GM23338 (cell line): Measurements from ENCODE around the gene PHYKPL. TPM values are rescaled to one million over a fixed set of nuclear protein-coding genes. Genes with fewer than 3 reads are reported as not detected.

ENCODE experiments used
- ATAC-seq: fragments of 200-7000 bp; cut with Tn5 transposase; 3 replicates; pipeline ENCODE4 v1.9.1; 2020
- DNase-seq: peaks from one replicate; pipeline ENCODE4 v3.0.0-alpha.2; 2015; ENCODE audit warnings: low spot score
- H2AFZ ChIP-seq: fragments of 200-600 bp; sonication (generic); 2 replicates; pipeline ENCODE4 v1.8.0; 2016; ENCODE audit warnings: antibody characterized with exemption, mild to moderate bottlenecking, moderate library complexity
- H3F3A ChIP-seq: fragments of 200-600 bp; sonication (generic); replicated peaks from 2 replicates; pipeline ENCODE4 v1.8.0; 2017; ENCODE audit warnings: antibody characterized with exemption, mixed run types, low read depth
- H3K27ac ChIP-seq: fragments of 200-600 bp; sonication (generic); 2 replicates; pipeline ENCODE4 v1.6.1; 2016; ENCODE audit warnings: low read depth
- H3K27me3 ChIP-seq: fragments of 200-600 bp; sonication (generic); 2 replicates; pipeline ENCODE4 v1.8.0; 2016; ENCODE audit warnings: mild to moderate bottlenecking, mixed run types, moderate library complexity; ENCODE audit not compliant: insufficient read depth
- H3K36me3 ChIP-seq: fragments of 200-600 bp; sonication (generic); 2 replicates; pipeline ENCODE4 v1.8.0; 2016; ENCODE audit warnings: mild to moderate bottlenecking; ENCODE audit not compliant: insufficient read depth
- H3K4me1 ChIP-seq: fragments of 200-600 bp; sonication (generic); 2 replicates; pipeline ENCODE4 v1.8.0; 2016; ENCODE audit warnings: mild to moderate bottlenecking, moderate library complexity; ENCODE audit not compliant: insufficient read depth
- H3K4me2 ChIP-seq: fragments of 200-600 bp; sonication (generic); 2 replicates; pipeline ENCODE4 v1.7.1; 2017; ENCODE audit warnings: mixed run types
- H3K4me3 ChIP-seq: fragments of 200-600 bp; sonication (generic); 2 replicates; pipeline ENCODE4 v1.6.1; 2016; ENCODE audit warnings: mixed run types
- H3K79me2 ChIP-seq: fragments of 200-600 bp; sonication (generic); replicated peaks from 2 replicates; pipeline ENCODE4 v1.8.0; 2017; ENCODE audit warnings: mild to moderate bottlenecking; ENCODE audit not compliant: insufficient read depth
- H3K9me2 ChIP-seq: fragments of 200-600 bp; sonication (generic); 2 replicates; pipeline ENCODE4 v1.8.0; 2017; ENCODE audit not compliant: insufficient read depth
- H4K20me1 ChIP-seq: fragments of 200-600 bp; sonication (generic); replicated peaks from 2 replicates; pipeline ENCODE4 v1.8.0; 2017; ENCODE audit warnings: mild to moderate bottlenecking; ENCODE audit not compliant: insufficient read depth
- H3K27ac Mint-ChIP-seq: 2 replicates; pipeline ENCODE4 v1.8.0; 2020; ENCODE audit warnings: inconsistent platforms, mild to moderate bottlenecking, moderate library complexity, mixed read lengths
- H3K27me3 Mint-ChIP-seq: 3 replicates; pipeline ENCODE4 v1.8.0; 2022; ENCODE audit warnings: low read depth, mild to moderate bottlenecking, moderate library complexity, mixed read lengths, inconsistent platforms; ENCODE audit not compliant: insufficient read depth, poor library complexity
- H3K36me3 Mint-ChIP-seq: 3 replicates; pipeline ENCODE4 v1.8.0; 2021; ENCODE audit warnings: low read depth, mild to moderate bottlenecking, inconsistent platforms, moderate library complexity, mixed read lengths
- H3K4me1 Mint-ChIP-seq: 3 replicates; pipeline ENCODE4 v1.8.0; 2020; ENCODE audit warnings: mild to moderate bottlenecking, inconsistent platforms, mixed read lengths
- H3K4me3 Mint-ChIP-seq: 3 replicates; pipeline ENCODE4 v1.8.0; 2021; ENCODE audit warnings: moderate library complexity, mild to moderate bottlenecking, inconsistent platforms, mixed read lengths
- H3K9me3 Mint-ChIP-seq: 3 replicates; pipeline ENCODE4 v1.8.0; 2020; ENCODE audit warnings: moderate library complexity, mild to moderate bottlenecking, inconsistent platforms, mixed read lengths
- CREB1 ChIP-seq: fragments of 250-450 bp; sonication (Bioruptor Pico); IDR thresholded peaks from 2 replicates; pipeline ENCODE4 v1.5.0; 2020; ENCODE audit warnings: low read depth, mild to moderate bottlenecking, moderate library complexity
- EZH2 ChIP-seq: fragments of 200-600 bp; sonication (generic); IDR thresholded peaks from one replicate; pipeline ENCODE4 v1.8.0; 2017; ENCODE audit warnings: antibody characterized with exemption, mild to moderate bottlenecking, low read depth; ENCODE audit not compliant: unreplicated experiment
- EZH2phosphoT487 ChIP-seq: fragments of 200-600 bp; sonication (generic); IDR thresholded peaks from one replicate; pipeline ENCODE4 v1.8.1; 2018; ENCODE audit warnings: antibody characterized with exemption; ENCODE audit not compliant: unreplicated experiment
- JUNB ChIP-seq: IDR thresholded peaks from one replicate; pipeline ENCODE4 v1.6.1; 2016; ENCODE audit warnings: antibody characterized with exemption; ENCODE audit not compliant: unreplicated experiment
- NANOG ChIP-seq: IDR thresholded peaks from 2 replicates; pipeline ENCODE4 v1.6.1; 2016; ENCODE audit warnings: antibody characterized with exemption, borderline replicate concordance
- POLR2AphosphoS5 ChIP-seq: IDR thresholded peaks from 2 replicates; pipeline ENCODE4 v1.6.1; 2016; ENCODE audit warnings: antibody characterized with exemption, low read depth
- REST ChIP-seq: IDR thresholded peaks from one replicate; pipeline ENCODE4 v1.6.1; 2018; ENCODE audit warnings: antibody characterized with exemption; ENCODE audit not compliant: unreplicated experiment
- STAT1 ChIP-seq: IDR thresholded peaks from one replicate; pipeline ENCODE4 v1.6.1; 2016; ENCODE audit warnings: antibody characterized with exemption; ENCODE audit not compliant: unreplicated experiment
- ZNF114 ChIP-seq: fragments of 250-450 bp; sonication (Bioruptor Pico); IDR thresholded peaks from 2 replicates; pipeline ENCODE4 v1.5.0; 2020; ENCODE audit warnings: mild to moderate bottlenecking, moderate library complexity
- ZNF331 ChIP-seq: fragments of 250-450 bp; sonication (Bioruptor Pico); IDR thresholded peaks from 2 replicates; pipeline ENCODE4 v1.5.0; 2020; ENCODE audit warnings: low read depth, mild to moderate bottlenecking, moderate library complexity
- polyA plus RNA-seq: library from polyadenylated mRNA; unstranded; fragments of >200 nt; fragmentation: Nextera tagmentation; extraction: Ambion mirVana; gene quantifications from 2 replicates; pipeline ENCODE4 v1.2.1, GENCODE V29; 2016
- total RNA-seq: library from RNA; depleted of rRNA; stranded (reverse); fragments of >200 nt; shearing (Covaris generic); gene quantifications from 2 replicates; pipeline ENCODE4 v1.2.3, GENCODE V29; 2014
- TF ChIP-seq, protein P1 (sequence below), 2 experiments: fragments of 200-600 bp in 1 of 2; sonication (generic) in 1 of 2; conservative IDR thresholded peaks; 2 replicates each; pipeline versions ENCODE4 v1.5.1 to v1.6.1; 2016 to 2017; ENCODE audit warnings: antibody characterized with exemption in 2 of 2, low read depth in 2 of 2, mild to moderate bottlenecking in 2 of 2, moderate library complexity in 1 of 2
- TF ChIP-seq, protein P2 (sequence below): IDR thresholded peaks from 2 replicates; pipeline ENCODE4 v1.6.1; 2016; ENCODE audit warnings: antibody characterized with exemption
- TF ChIP-seq, protein P3 (sequence below): fragments of 250-450 bp; sonication (Bioruptor Pico); IDR thresholded peaks from 2 replicates; pipeline ENCODE4 v1.5.0; 2020; ENCODE audit warnings: mild to moderate bottlenecking, moderate library complexity

PHYKPL gene
- total and polyA plus RNA-seq, 2 experiments from 2014 or later = 15.9 to 20.8 TPM

DNA sequence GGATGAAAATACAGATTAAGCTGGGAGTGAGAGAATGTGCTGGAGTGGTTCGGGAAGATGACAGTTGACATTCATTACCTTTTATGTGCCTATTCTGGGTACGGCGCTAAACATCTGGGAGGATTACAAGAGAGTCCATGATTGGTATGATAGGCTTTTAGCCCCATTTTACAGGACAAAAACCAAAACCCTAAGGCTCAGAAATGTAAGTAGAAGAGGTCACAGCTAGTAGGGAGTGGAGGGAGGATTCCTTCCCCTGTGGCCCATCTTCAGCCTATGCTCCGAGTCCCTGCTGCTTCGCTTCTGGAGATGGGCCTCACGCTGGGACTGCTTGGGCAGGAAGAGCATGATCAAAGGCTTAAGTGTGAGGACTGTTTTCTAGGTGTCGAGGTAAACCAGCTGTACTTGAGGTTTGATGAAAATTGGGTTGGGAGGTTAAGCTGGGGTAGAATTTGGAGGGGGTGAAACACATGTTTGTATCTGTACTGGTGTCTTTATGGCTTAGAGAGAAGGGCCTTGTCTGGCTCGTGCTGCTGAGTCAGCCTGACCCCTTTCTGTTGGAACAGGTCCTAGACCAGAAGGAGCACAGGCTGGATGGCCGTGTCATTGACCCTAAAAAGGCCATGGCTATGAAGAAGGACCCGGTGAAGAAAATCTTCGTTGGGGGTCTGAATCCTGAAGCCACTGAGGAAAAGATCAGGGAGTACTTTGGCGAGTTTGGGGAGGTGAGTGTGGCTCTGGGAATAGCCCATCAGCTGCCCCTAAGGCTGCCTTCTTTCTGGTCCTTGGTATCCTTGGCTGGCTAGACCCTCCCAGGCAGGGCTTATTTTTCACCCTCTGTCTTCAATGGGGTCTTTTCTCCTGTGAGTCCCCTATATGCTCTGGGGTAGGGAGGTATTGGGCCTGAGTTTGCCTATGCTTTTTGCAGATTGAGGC, 26.2 kb downstream of the PHYKPL start:
- Histone ChIP-seq H3K36me3 (peaks cover 59% of the 10 kb centered on the region), H4K20me1 (peaks cover 59% of the 10 kb centered on the region), H3K79me2 (peaks cover 56% of the 10 kb centered on the region), H2AFZ (no peak overlapping the region), H3K27ac (peak overlapping the region; percentile 84), H3F3A (peaks cover 61% of the 10 kb centered on the region), H3K27me3 (no peaks in the 10 kb centered on the region), H3K4me2 (peak overlapping the region; percentile 99), H3K4me1 (peaks cover 23% of the 10 kb centered on the region), H3K9me2 (no peaks in the 10 kb centered on the region), H3K4me3 (peak overlapping the region; percentile 100)
- H3K4me3 Mint-ChIP-seq = peak overlapping the region; percentile 90
- peaks cover 37% of the 10 kb centered on the region for H3K27me3 Mint-ChIP-seq
- H3K4me1 Mint-ChIP-seq = peaks cover 38% of the 10 kb centered on the region
- TF ChIP-seq EZH2phosphoT487 (no peak), ZNF331 (CRISPR knock-in tag) (no peak), EZH2 (no peak), STAT1 (no peak), REST (no peak), ZNF114 (CRISPR knock-in tag) (no peak), NANOG (no peak), JUNB (no peak), POLR2AphosphoS5 (no peak), CREB1 (CRISPR knock-in tag) (no peak)
- TF ChIP-seq, protein P1, sequence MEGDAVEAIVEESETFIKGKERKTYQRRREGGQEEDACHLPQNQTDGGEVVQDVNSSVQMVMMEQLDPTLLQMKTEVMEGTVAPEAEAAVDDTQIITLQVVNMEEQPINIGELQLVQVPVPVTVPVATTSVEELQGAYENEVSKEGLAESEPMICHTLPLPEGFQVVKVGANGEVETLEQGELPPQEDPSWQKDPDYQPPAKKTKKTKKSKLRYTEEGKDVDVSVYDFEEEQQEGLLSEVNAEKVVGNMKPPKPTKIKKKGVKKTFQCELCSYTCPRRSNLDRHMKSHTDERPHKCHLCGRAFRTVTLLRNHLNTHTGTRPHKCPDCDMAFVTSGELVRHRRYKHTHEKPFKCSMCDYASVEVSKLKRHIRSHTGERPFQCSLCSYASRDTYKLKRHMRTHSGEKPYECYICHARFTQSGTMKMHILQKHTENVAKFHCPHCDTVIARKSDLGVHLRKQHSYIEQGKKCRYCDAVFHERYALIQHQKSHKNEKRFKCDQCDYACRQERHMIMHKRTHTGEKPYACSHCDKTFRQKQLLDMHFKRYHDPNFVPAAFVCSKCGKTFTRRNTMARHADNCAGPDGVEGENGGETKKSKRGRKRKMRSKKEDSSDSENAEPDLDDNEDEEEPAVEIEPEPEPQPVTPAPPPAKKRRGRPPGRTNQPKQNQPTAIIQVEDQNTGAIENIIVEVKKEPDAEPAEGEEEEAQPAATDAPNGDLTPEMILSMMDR (conservative IDR thresholded peaks at IDR 0.05; ENCODE audit: low read depth in 2 of 2) = no peak
- TF ChIP-seq, protein P2, sequence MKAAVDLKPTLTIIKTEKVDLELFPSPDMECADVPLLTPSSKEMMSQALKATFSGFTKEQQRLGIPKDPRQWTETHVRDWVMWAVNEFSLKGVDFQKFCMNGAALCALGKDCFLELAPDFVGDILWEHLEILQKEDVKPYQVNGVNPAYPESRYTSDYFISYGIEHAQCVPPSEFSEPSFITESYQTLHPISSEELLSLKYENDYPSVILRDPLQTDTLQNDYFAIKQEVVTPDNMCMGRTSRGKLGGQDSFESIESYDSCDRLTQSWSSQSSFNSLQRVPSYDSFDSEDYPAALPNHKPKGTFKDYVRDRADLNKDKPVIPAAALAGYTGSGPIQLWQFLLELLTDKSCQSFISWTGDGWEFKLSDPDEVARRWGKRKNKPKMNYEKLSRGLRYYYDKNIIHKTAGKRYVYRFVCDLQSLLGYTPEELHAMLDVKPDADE = no peak
- TF ChIP-seq, protein P3, sequence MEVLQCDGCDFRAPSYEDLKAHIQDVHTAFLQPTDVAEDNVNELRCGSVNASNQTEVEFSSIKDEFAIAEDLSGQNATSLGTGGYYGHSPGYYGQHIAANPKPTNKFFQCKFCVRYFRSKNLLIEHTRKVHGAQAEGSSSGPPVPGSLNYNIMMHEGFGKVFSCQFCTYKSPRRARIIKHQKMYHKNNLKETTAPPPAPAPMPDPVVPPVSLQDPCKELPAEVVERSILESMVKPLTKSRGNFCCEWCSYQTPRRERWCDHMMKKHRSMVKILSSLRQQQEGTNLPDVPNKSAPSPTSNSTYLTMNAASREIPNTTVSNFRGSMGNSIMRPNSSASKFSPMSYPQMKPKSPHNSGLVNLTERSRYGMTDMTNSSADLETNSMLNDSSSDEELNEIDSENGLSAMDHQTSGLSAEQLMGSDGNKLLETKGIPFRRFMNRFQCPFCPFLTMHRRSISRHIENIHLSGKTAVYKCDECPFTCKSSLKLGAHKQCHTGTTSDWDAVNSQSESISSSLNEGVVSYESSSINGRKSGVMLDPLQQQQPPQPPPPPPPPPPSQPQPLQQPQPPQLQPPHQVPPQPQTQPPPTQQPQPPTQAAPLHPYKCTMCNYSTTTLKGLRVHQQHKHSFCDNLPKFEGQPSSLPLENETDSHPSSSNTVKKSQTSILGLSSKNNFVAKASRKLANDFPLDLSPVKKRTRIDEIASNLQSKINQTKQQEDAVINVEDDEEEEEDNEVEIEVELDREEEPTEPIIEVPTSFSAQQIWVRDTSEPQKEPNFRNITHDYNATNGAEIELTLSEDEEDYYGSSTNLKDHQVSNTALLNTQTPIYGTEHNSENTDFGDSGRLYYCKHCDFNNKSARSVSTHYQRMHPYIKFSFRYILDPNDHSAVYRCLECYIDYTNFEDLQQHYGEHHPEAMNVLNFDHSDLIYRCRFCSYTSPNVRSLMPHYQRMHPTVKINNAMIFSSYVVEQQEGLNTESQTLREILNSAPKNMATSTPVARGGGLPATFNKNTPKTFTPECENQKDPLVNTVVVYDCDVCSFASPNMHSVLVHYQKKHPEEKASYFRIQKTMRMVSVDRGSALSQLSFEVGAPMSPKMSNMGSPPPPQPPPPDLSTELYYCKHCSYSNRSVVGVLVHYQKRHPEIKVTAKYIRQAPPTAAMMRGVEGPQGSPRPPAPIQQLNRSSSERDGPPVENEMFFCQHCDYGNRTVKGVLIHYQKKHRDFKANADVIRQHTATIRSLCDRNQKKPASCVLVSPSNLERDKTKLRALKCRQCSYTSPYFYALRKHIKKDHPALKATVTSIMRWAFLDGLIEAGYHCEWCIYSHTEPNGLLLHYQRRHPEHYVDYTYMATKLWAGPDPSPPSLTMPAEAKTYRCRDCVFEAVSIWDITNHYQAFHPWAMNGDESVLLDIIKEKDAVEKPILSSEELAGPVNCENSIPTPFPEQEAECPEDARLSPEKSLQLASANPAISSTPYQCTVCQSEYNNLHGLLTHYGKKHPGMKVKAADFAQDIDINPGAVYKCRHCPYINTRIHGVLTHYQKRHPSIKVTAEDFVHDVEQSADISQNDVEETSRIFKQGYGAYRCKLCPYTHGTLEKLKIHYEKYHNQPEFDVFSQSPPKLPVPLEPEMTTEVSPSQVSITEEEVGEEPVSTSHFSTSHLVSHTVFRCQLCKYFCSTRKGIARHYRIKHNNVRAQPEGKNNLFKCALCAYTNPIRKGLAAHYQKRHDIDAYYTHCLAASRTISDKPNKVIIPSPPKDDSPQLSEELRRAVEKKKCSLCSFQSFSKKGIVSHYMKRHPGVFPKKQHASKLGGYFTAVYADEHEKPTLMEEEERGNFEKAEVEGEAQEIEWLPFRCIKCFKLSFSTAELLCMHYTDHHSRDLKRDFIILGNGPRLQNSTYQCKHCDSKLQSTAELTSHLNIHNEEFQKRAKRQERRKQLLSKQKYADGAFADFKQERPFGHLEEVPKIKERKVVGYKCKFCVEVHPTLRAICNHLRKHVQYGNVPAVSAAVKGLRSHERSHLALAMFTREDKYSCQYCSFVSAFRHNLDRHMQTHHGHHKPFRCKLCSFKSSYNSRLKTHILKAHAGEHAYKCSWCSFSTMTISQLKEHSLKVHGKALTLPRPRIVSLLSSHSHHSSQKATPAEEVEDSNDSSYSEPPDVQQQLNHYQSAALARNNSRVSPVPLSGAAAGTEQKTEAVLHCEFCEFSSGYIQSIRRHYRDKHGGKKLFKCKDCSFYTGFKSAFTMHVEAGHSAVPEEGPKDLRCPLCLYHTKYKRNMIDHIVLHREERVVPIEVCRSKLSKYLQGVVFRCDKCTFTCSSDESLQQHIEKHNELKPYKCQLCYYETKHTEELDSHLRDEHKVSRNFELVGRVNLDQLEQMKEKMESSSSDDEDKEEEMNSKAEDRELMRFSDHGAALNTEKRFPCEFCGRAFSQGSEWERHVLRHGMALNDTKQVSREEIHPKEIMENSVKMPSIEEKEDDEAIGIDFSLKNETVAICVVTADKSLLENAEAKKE (CRISPR knock-in tag) = no peak
- ATAC-seq (no peak), DNase-seq (no peak)
- H3K36me3 Mint-ChIP-seq = peaks cover 66% of the 10 kb centered on the region
- peak overlapping the region; percentile 50 for H3K27ac Mint-ChIP-seq
- H3K9me3 Mint-ChIP-seq = peaks cover 8% of the 10 kb centered on the region
